SK-MEL-5 (cell line): ENCODE results near the gene ZNF277. TPM values are rescaled to one million over a fixed set of nuclear protein-coding genes. Genes with fewer than 3 reads are reported as not detected.
"Not testable (repeated sequence)": the region's sequence is repeated elsewhere in the genome, so short reads cannot be mapped to it uniquely, and the experiment has no call there.

Experiments
- DNase-seq: peaks from one replicate; pipeline ENCODE4 v3.0.0-alpha.2; 2016; ENCODE audit warnings: low read depth, low spot score
- in situ Hi-C: cut with HindIII; loops from 2 replicates; pipeline ENCODE4 v1.10.0; 2016; ENCODE audit warnings: low sequenced_read_pairs, high pct_unique_total_duplicates, low pct_unique_long_range_greater_than_20kb
- total RNA-seq: library from RNA; depleted of rRNA; stranded (reverse); fragments of >200 nt; shearing (Covaris generic); gene quantifications from 2 replicates; pipeline ENCODE4 v1.2.3, GENCODE V29; 2014; rRNA removed

The ZNF277 gene
- total RNA-seq, 1 experiment from 2014 or later = 62.7 TPM

GRCh38 chr7:112386619-112387018, 180.1 kb downstream of the ZNF277 start:
- in situ Hi-C loops = no loop called here
- no peak for DNase-seq

GRCh38 chr7:112390167-112390566, 183.7 kb downstream of the ZNF277 start:
- in situ Hi-C loops = no loop called here
- DNase-seq = no peak

DNA sequence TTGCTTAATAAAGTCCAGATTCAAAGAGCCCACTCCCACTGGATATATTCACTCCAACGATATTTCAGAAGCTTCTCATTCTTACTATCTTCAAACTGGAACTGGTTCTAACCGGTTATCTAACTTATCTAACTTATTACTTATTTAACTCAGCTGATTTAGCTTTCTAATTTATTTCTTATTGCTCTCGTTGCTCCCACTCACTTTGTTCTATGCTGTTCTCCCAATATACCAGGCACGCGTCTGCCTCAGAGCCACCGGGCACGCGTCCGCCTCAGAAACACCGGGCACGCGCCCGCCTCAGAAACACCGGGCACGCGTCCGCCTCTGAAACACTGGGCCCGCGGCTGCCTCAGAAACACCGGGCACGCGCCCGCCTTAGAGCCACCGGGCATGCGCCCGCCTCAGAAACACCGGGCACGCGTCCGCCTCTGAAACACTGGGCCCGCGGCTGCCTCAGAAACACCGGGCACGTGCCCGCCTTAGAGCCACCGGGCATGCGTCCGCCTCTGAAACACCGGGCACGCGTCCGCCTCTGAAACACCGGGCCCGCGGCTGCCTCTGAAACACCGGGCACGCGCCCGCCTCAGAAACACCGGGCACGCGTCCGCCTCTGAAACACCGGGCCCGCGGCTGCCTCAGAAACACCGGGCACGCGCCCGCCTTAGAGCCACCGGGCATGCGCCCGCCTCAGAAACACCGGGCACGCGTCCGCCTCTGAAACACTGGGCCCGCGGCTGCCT, 184.8 kb downstream of the ZNF277 start:
- DNase-seq = peak; percentile 70
- in situ Hi-C loops = not testable (repeated sequence)

- peak; percentile 74 for DNase-seq
- in situ Hi-C loops = not testable (repeated sequence)
Observed at GRCh38 chr7:112391841-112392286, 185.4 kb downstream of the ZNF277 start.

Other genes with a start within 250 kb of the ZNF277 start
- 12.7 and 17.9 TPM in 2 replicates for gene DOCK4, start 296 bp upstream of the ZNF277 start, total RNA-seq
- gene IFRD1, start 243.8 kb downstream of the ZNF277 start, total RNA-seq = 64.7 and 69.3 TPM in 2 replicates